H1 (cell line): ENCODE data around the gene ITGA11. TPM values are rescaled to one million over a fixed set of nuclear protein-coding genes. Genes with fewer than 3 reads are reported as not detected.

ENCODE experiments used
- CTCF ChIA-PET: fragments of 300-600 bp; sonication (Branson Sonifier 250); formaldehyde crosslinking; loops from one replicate; lab custom pipeline; 2021; ENCODE audit not compliant: partially characterized antibody; lab: Charles Lee
- POLR2A ChIA-PET: fragments of 300-600 bp; sonication (Branson Sonifier 250); formaldehyde crosslinking; loops from one replicate; lab custom pipeline; 2021; ENCODE audit warnings: inconsistent platforms; ENCODE audit not compliant: partially characterized antibody; lab: Charles Lee
- DNase-seq, 2 experiments: peaks; one replicate each; pipeline versions ENCODE4 v3.0.0 to v3.0.0-alpha.2; 2010 to 2022; ENCODE audit warnings: low spot score in 2 of 2, low read depth in 1 of 2, mixed read lengths in 1 of 2
- FAIRE-seq: peaks from 2 replicates; lab custom pipeline; 2011; peaks lifted over from hg19 to GRCh38; lab: Jason Lieb, UNC
- H2AFZ ChIP-seq: 2 replicates; pipeline ENCODE4 v1.8.1; 2012; ENCODE audit warnings: low read length, inconsistent platforms
- H2AK5ac ChIP-seq: 2 replicates; pipeline ENCODE4 v1.6.1; 2013; ENCODE audit warnings: low read depth, low read length
- H2BK120ac ChIP-seq: replicated peaks from 2 replicates; pipeline ENCODE3; 2013; ENCODE audit warnings: low read depth, low read length, inconsistent platforms
- H2BK12ac ChIP-seq: 2 replicates; pipeline ENCODE4 v1.6.1; 2013; ENCODE audit warnings: low read depth, low read length
- H2BK15ac ChIP-seq: 2 replicates; pipeline ENCODE4 v1.6.1; 2013; ENCODE audit warnings: low read length
- H2BK20ac ChIP-seq: 2 replicates; pipeline ENCODE4 v1.6.1; 2013; ENCODE audit warnings: low read length
- H2BK5ac ChIP-seq: 2 replicates; pipeline ENCODE4 v1.6.1; 2013; ENCODE audit warnings: low read depth, low read length
- H3K14ac ChIP-seq: 2 replicates; pipeline ENCODE4 v1.6.1; 2013; ENCODE audit warnings: inconsistent platforms; ENCODE audit not compliant: insufficient read length
- H3K18ac ChIP-seq: 2 replicates; pipeline ENCODE4 v1.6.1; 2013; ENCODE audit warnings: low read length; ENCODE audit errors: extremely low read depth
- H3K23ac ChIP-seq: 2 replicates; pipeline ENCODE4 v1.6.1; 2013; ENCODE audit warnings: inconsistent platforms; ENCODE audit not compliant: insufficient read length
- H3K23me2 ChIP-seq: 2 replicates; pipeline ENCODE4 v1.6.1; 2013; ENCODE audit warnings: low read depth, low read length
- H3K27ac ChIP-seq: 2 replicates; pipeline ENCODE4 v1.6.1; 2011; ENCODE audit warnings: low read depth, low read length, inconsistent platforms
- H3K27me3 ChIP-seq, 4 experiments: replicated peaks in 1 of 4; 1 replicate in 1 of 4; 2 replicates in 3 of 4; pipeline versions ENCODE4 v1.6.1 to v1.8.1; 2011 to 2013; ENCODE audit warnings: low read length in 3 of 4, mild to moderate bottlenecking in 3 of 4, inconsistent platforms in 2 of 4, mixed read lengths in 2 of 4, moderate library complexity in 1 of 4; ENCODE audit not compliant: control insufficient read depth in 3 of 4, insufficient read depth in 3 of 4; ENCODE audit errors: extremely low read depth in 1 of 4
- H3K36me3 ChIP-seq, 4 experiments: 2 replicates each; pipeline versions ENCODE4 v1.6.1 to v1.8.1; 2011 to 2013; ENCODE audit warnings: mild to moderate bottlenecking in 4 of 4, low read length in 3 of 4, moderate library complexity in 2 of 4, control low read depth in 1 of 4, inconsistent platforms in 1 of 4; ENCODE audit not compliant: insufficient read depth in 4 of 4, control insufficient read depth in 2 of 4
- H3K4ac ChIP-seq: replicated peaks from 2 replicates; pipeline ENCODE3; 2013; ENCODE audit warnings: low read length, low read depth, mixed read lengths, inconsistent platforms; ENCODE audit not compliant: insufficient read length
- H3K4me1 ChIP-seq, 4 experiments: replicated peaks in 1 of 4; 1 replicate in 1 of 4; 2 replicates in 3 of 4; pipeline versions ENCODE4 v1.6.1 to v1.8.1; 2011 to 2013; ENCODE audit warnings: low read length in 3 of 4, inconsistent platforms in 2 of 4, mixed read lengths in 1 of 4; ENCODE audit not compliant: insufficient read depth in 4 of 4, control insufficient read depth in 3 of 4
- H3K4me2 ChIP-seq, 2 experiments: 2 replicates each; pipeline versions ENCODE4 v1.6.1 to v1.8.1; 2011 to 2013; ENCODE audit warnings: low read depth in 2 of 2, low read length in 2 of 2, control low read depth in 1 of 2, inconsistent platforms in 1 of 2, mild to moderate bottlenecking in 1 of 2; ENCODE audit not compliant: insufficient read depth in 1 of 2
- H3K4me3 ChIP-seq, 4 experiments: fragments of 200-600, 300-600 bp in 1 of 4; sonication (generic), shearing (Covaris generic), sonication (Bioruptor Twin) in 1 of 4; 2 replicates each; pipeline versions ENCODE4 v1.5.1 to v1.8.1; 2011 to 2016; ENCODE audit warnings: low read length in 4 of 4, low read depth in 3 of 4, control low read depth in 2 of 4, inconsistent platforms in 2 of 4, mild to moderate bottlenecking in 2 of 4, mixed read lengths in 1 of 4, moderate library complexity in 1 of 4; ENCODE audit not compliant: insufficient read depth in 2 of 4; ENCODE audit errors: extremely low read depth in 1 of 4
- H3K56ac ChIP-seq: replicated peaks from 2 replicates; pipeline ENCODE3; 2013; ENCODE audit warnings: low read depth, mild to moderate bottlenecking, mixed read lengths, low read length, inconsistent platforms; ENCODE audit not compliant: insufficient read length
- H3K79me1 ChIP-seq: 2 replicates; pipeline ENCODE4 v1.6.1; 2013; ENCODE audit warnings: low read depth, low read length, control low read depth
- H3K79me2 ChIP-seq, 2 experiments: 2 replicates each; pipeline versions ENCODE4 v1.6.1 to v1.8.1; 2012 to 2013; ENCODE audit warnings: low read length in 2 of 2, mild to moderate bottlenecking in 2 of 2, inconsistent platforms in 1 of 2; ENCODE audit not compliant: insufficient read depth in 2 of 2, control insufficient read depth in 1 of 2
- H3K9ac ChIP-seq, 4 experiments: replicated peaks in 1 of 4; 1 replicate in 1 of 4; 2 replicates in 3 of 4; pipeline versions ENCODE4 v1.6.1 to v1.8.1; 2011 to 2013; ENCODE audit warnings: low read depth in 3 of 4, low read length in 3 of 4, control low read depth in 2 of 4, mild to moderate bottlenecking in 2 of 4, moderate library complexity in 2 of 4, inconsistent platforms in 1 of 4; ENCODE audit errors: extremely low read depth in 1 of 4
- H3K9me3 ChIP-seq, 2 experiments: 2 replicates each; pipeline versions ENCODE4 v1.6.1 to v1.8.1; 2012 to 2013; ENCODE audit warnings: mild to moderate bottlenecking in 2 of 2, moderate library complexity in 2 of 2, control low read depth in 1 of 2, inconsistent platforms in 1 of 2, low read depth in 1 of 2, low read length in 1 of 2, mixed read lengths in 1 of 2; ENCODE audit not compliant: insufficient read depth in 2 of 2
- H4K20me1 ChIP-seq, 2 experiments: replicated peaks in 1 of 2; 2 replicates each; pipeline versions ENCODE3 to v1.8.1; 2011 to 2013; ENCODE audit warnings: inconsistent platforms in 2 of 2, low read length in 2 of 2, mild to moderate bottlenecking in 1 of 2; ENCODE audit not compliant: insufficient read depth in 2 of 2, control insufficient read depth in 1 of 2
- H4K5ac ChIP-seq: 2 replicates; pipeline ENCODE4 v1.6.1; 2013; ENCODE audit warnings: low read length, low read depth, mixed read lengths, inconsistent platforms; ENCODE audit not compliant: insufficient read length
- H4K8ac ChIP-seq: 2 replicates; pipeline ENCODE4 v1.8.0; 2013; ENCODE audit warnings: mild to moderate bottlenecking, moderate library complexity, low read length, inconsistent platforms; ENCODE audit not compliant: insufficient read depth; ENCODE audit errors: extremely low read depth
- H4K91ac ChIP-seq: replicated peaks from 2 replicates; pipeline ENCODE3; 2013; ENCODE audit warnings: low read length, mixed read lengths, inconsistent platforms; ENCODE audit not compliant: insufficient read length
- CBX5 ChIP-seq: fragments of 300-800, 300-1000 bp; sonication (generic); IDR thresholded peaks from 2 replicates; pipeline ENCODE4 v1.7.1; 2016; ENCODE audit warnings: antibody characterized with exemption, low read length, low read depth
- CREB1 ChIP-seq: IDR thresholded peaks from 2 replicates; pipeline ENCODE4 v1.6.1; 2012; ENCODE audit warnings: inconsistent platforms
- CTBP2 ChIP-seq: IDR thresholded peaks from 2 replicates; pipeline ENCODE4 v1.7.0; 2011; ENCODE audit warnings: borderline replicate concordance, mild to moderate bottlenecking, moderate library complexity, mixed read lengths, low read length; ENCODE audit not compliant: insufficient read depth, insufficient read length
- KDM4A ChIP-seq: IDR thresholded peaks from one replicate; pipeline ENCODE4 v1.7.1; 2012; ENCODE audit warnings: low read depth, mild to moderate bottlenecking, moderate library complexity, low read length, inconsistent platforms; ENCODE audit not compliant: severe bottlenecking
- NANOG ChIP-seq: IDR thresholded peaks from 2 replicates; pipeline ENCODE4 v1.6.1; 2011; ENCODE audit warnings: low read length, low read depth, mild to moderate bottlenecking, inconsistent platforms; ENCODE audit not compliant: insufficient read depth, poor library complexity, severe bottlenecking
- POLR2A ChIP-seq, 2 experiments: IDR thresholded peaks; 1 replicate in 1 of 2; 2 replicates in 1 of 2; pipeline ENCODE4 v1.6.1; 2011; ENCODE audit warnings: low read depth in 2 of 2, low read length in 2 of 2, mild to moderate bottlenecking in 2 of 2; ENCODE audit errors: control extremely low read depth in 1 of 2
- RAD21 ChIP-seq, 2 experiments: IDR thresholded peaks in 1 of 2; conservative IDR thresholded peaks in 1 of 2; 2 replicates each; pipeline ENCODE4 v1.6.1; 2011; ENCODE audit warnings: low read depth in 2 of 2, low read length in 2 of 2, improper control_type of control experiment in 1 of 2, inconsistent platforms in 1 of 2, mild to moderate bottlenecking in 1 of 2, moderate library complexity in 1 of 2
- SIX5 ChIP-seq: IDR thresholded peaks from 2 replicates; pipeline ENCODE4 v1.6.1; 2011; ENCODE audit warnings: mild to moderate bottlenecking, low read depth, low read length
- SP2 ChIP-seq: IDR thresholded peaks from 2 replicates; pipeline ENCODE4 v1.6.1; 2012; ENCODE audit warnings: mild to moderate bottlenecking, low read length, inconsistent platforms
- SP4 ChIP-seq: IDR thresholded peaks from 2 replicates; pipeline ENCODE4 v1.6.1; 2012; ENCODE audit warnings: low read length, inconsistent platforms
- SUZ12 ChIP-seq: fragments of 200-600 bp; sonication (generic); IDR thresholded peaks from 2 replicates; pipeline ENCODE4 v1.6.1; 2012; ENCODE audit warnings: mild to moderate bottlenecking, inconsistent platforms, low read length, moderate library complexity, mixed read lengths
- TAF7 ChIP-seq: optimal IDR thresholded peaks from 2 replicates; pipeline ENCODE3; 2011; ENCODE audit warnings: low read depth, mild to moderate bottlenecking, inconsistent platforms, low read length, moderate library complexity, borderline replicate concordance
- TEAD4 ChIP-seq: IDR thresholded peaks from 2 replicates; pipeline ENCODE4 v1.6.1; 2012; ENCODE audit warnings: low read depth, low read length, inconsistent platforms, mixed read lengths
- WGBS, 2 experiments: shearing (Covaris generic) in 1 of 2; methylation state at CpG; one replicate each; pipeline versions ENCODE4 v1.1.6 to v1.1.7; 2013 to 2015; ENCODE audit warnings: low lambda C conversion rate in 2 of 2, mixed read lengths in 2 of 2, inconsistent platforms in 1 of 2, low coverage in 1 of 2, missing lambda C conversion rate in 1 of 2; ENCODE audit not compliant: insufficient replicate concordance in 2 of 2, insufficient coverage in 1 of 2, insufficient read length in 1 of 2; ENCODE audit errors: extremely low coverage in 1 of 2, missing lambda C conversion rate in 1 of 2; 5-methylcytosine and 5-hydroxymethylcytosine counted together
- polyA plus RNA-seq, 7 experiments: library from polyadenylated mRNA; depleted of rRNA in 3 of 7; stranded (reverse) in 5 of 7; unstranded in 2 of 7; fragments of >200 nt in 5 of 7; fragments of 200-250 nt in 2 of 7; gene quantifications; 1 replicate in 5 of 7; 2 replicates in 1 of 7; 4 replicates in 1 of 7; pipeline versions ENCODE4 v1.2.1 to v1.2.3, GENCODE V29; 2011 to 2013; ENCODE audit warnings: missing spikeins in 2 of 7, mixed read lengths in 2 of 7
- total RNA-seq: library from RNA; stranded (reverse); fragmentation: NEBNext Ultra II Directional; extraction: Animal tissue kit (Norgen Biotek cat#: 25700); gene quantifications from 2 replicates; pipeline ENCODE4 v1.2.1, GENCODE V29; 2021
- TF ChIP-seq, protein P1 (sequence below): IDR thresholded peaks from 2 replicates; pipeline ENCODE4 v1.6.1; 2012; ENCODE audit warnings: inconsistent platforms

ITGA11 gene
- total and polyA plus RNA-seq, 2 of the 8 experiments (the other 6 are each of a cell fraction or from before 2014, with no cell fraction given), result 0.05 to 0.06 TPM

DNA sequence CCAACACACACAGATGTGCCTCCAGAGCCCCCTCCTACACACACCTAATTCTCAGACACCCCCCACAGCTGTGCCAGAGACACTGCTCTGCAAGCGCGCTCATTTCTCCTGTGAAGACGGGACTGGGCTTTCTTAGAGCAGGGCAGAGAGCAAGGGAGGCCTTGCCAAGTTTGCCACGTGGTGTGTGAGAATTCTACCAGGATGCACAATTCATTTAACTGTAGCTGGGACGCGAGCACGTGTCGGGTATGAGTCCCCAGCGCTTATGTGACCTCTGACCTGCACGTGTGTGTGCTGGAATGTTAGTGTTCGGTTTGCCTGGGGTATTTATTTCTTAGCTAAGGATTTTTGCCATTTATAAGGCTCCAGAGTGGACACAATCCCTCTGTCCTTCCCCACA, 117.4 kb downstream of the ITGA11 start:
- H3K9ac ChIP-seq, result no peak overlapping the region
- DNase-seq (no peak), FAIRE-seq (no peak)
- no peak overlapping the region for H3K4me2 ChIP-seq
- H3K36me3 ChIP-seq, result no peaks in the 10 kb centered on the region
- H3K4me3 ChIP-seq, result no peak overlapping the region
- H3K79me1 ChIP-seq, result no peaks in the 10 kb centered on the region
- no peaks in the 10 kb centered on the region for H3K27me3 ChIP-seq
- no peak overlapping the region for H3K27ac ChIP-seq
- H3K14ac ChIP-seq, result no peak overlapping the region
- H4K91ac ChIP-seq, result no peak overlapping the region
- H2AFZ ChIP-seq, result no peak overlapping the region
- H3K56ac ChIP-seq, result no peak overlapping the region
- H3K23me2 ChIP-seq, result 0 out of 2 replicates have a peak, but pooled peaks cover 2% of the 10 kb centered on the region
- peaks cover 0 to 25% (median 16%) of the 10 kb centered on the region in 4 experiments; a peak in 6 of 7 replicates for H3K4me1 ChIP-seq
- 0 out of 2 replicates have a peak overlapping the region, but pooled peaks have one; percentile 5 for H2BK20ac ChIP-seq
- H4K8ac ChIP-seq, result no peak overlapping the region
- no peak overlapping the region for H4K5ac ChIP-seq
- H2AK5ac ChIP-seq, result no peak overlapping the region
- H2BK120ac ChIP-seq, result no peak overlapping the region
- no peak overlapping the region for H2BK5ac ChIP-seq
- WGBS, 2 experiments, result 92% methylated on average over 11 of the region's 11 CpGs; no CpG with 5 or more reads in 1 of the 2 experiments
- H2BK15ac ChIP-seq, result no peak overlapping the region
- H4K20me1 ChIP-seq, result no peaks in the 10 kb centered on the region
- ChIA-PET CTCF (interaction anchor here (0.7 to 4.3 kb wide), 11 partner anchors 8 to 359 kb away, joined by 3 to 47 read pairs (median 7); no protein-coding TSS in a partner anchor), POLR2A (interaction anchor here (1.1 to 2.6 kb wide), 3 partner anchors 16 to 37 kb away, joined by 3 to 11 read pairs (median 6); partner anchors contain the start of gene FEM1B)
- H3K18ac ChIP-seq, result no peak overlapping the region
- 0 out of 2 replicates have a peak overlapping the region, but pooled peaks have one; percentile 27 for H2BK12ac ChIP-seq
- H3K4ac ChIP-seq, result no peak overlapping the region
- no peaks in the 10 kb centered on the region for H3K9me3 ChIP-seq
- H3K23ac ChIP-seq, result no peak overlapping the region
- H3K79me2 ChIP-seq, result no peaks in the 10 kb centered on the region
- no peak for TF ChIP-seq CTBP2
- TF ChIP-seq TAF7, result no peak
- TF ChIP-seq CBX5, result no peak
- no peak for TF ChIP-seq NANOG
- TF ChIP-seq POLR2A (IDR thresholded peaks at IDR 0.05; ENCODE audit: control extremely low read depth in 1 of 2, low read depth in 2 of 2, low read length in 2 of 2), result no peak
- no peak for TF ChIP-seq KDM4A
- TF ChIP-seq SUZ12, result no peak
- TF ChIP-seq, protein P1, sequence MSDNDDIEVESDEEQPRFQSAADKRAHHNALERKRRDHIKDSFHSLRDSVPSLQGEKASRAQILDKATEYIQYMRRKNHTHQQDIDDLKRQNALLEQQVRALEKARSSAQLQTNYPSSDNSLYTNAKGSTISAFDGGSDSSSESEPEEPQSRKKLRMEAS, result no peak
- no peak for TF ChIP-seq SP2
- no peak for TF ChIP-seq SIX5
- TF ChIP-seq CREB1, result no peak
- no peak for TF ChIP-seq RAD21 (IDR thresholded peaks at IDR 0.05 in 1 of 2, conservative IDR thresholded peaks at IDR 0.05 in 1 of 2; ENCODE audit: low read depth in 2 of 2, low read length in 2 of 2)
- no peak for TF ChIP-seq SP4
- TF ChIP-seq TEAD4, result no peak
